PC-3 (cell line): ENCODE measurements around the gene PYGO2. TPM values are rescaled to one million over a fixed set of nuclear protein-coding genes. Genes with fewer than 3 reads are reported as not detected.

ENCODE experiments used
- ATAC-seq: fragments of 200-7000 bp; cut with Tn5 transposase; 2 replicates; pipeline ENCODE4 v1.9.1; 2020; ENCODE audit warnings: mild to moderate bottlenecking, moderate library complexity
- BruUV-seq: library from RNA; stranded (reverse); fragments of 400-500 nt; replicated peaks from 2 replicates; lab custom pipeline; 2021; lab: Mats Ljungman, UMichigan
- CTCF ChIA-PET: fragments of 300-600 bp; sonication (Branson Sonifier 250); formaldehyde crosslinking; loops from one replicate; lab custom pipeline; 2022; ENCODE audit warnings: antibody characterized with exemption; lab: Charles Lee
- POLR2A ChIA-PET: fragments of 300-600 bp; sonication (Branson Sonifier 250); formaldehyde crosslinking; loops from one replicate; lab custom pipeline; 2022; ENCODE audit warnings: antibody characterized with exemption; ENCODE audit not compliant: unreplicated experiment; lab: Charles Lee
- DNase-seq: peaks from one replicate; pipeline ENCODE4 v3.0.0-alpha.2; 2015
- H2AFZ ChIP-seq: fragments of 300-600 bp; sonication (generic); 2 replicates; pipeline ENCODE4 v1.6.0; 2016; ENCODE audit warnings: antibody characterized with exemption, low read length
- H3F3A ChIP-seq: fragments of 300-600 bp; sonication (generic); one replicate; pipeline ENCODE4 v1.6.0; 2017; ENCODE audit warnings: antibody characterized with exemption, low read length, control low read depth, mild to moderate bottlenecking; ENCODE audit not compliant: unreplicated experiment
- H3K27ac ChIP-seq: fragments of 300-600 bp; sonication (generic); 2 replicates; pipeline ENCODE4 v1.5.1; 2016; ENCODE audit warnings: mild to moderate bottlenecking, low read length
- H3K27me3 ChIP-seq: fragments of 300-600 bp; sonication (generic); 2 replicates; pipeline ENCODE4 v1.6.1; 2016; ENCODE audit warnings: low read length, mixed read lengths
- H3K36me3 ChIP-seq: fragments of 300-600 bp; sonication (generic); 2 replicates; pipeline ENCODE4 v1.6.1; 2016; ENCODE audit warnings: low read depth, mixed run types, low read length, mixed read lengths
- H3K4me1 ChIP-seq: fragments of 300-600 bp; sonication (generic); 2 replicates; pipeline ENCODE4 v1.5.1; 2016; ENCODE audit warnings: low read length; ENCODE audit not compliant: insufficient read depth
- H3K4me2 ChIP-seq: fragments of 300-600 bp; sonication (generic); 2 replicates; pipeline ENCODE4 v1.6.0; 2016; ENCODE audit warnings: low read length
- H3K4me3 ChIP-seq: fragments of 300-600 bp; sonication (generic); 2 replicates; pipeline ENCODE4 v1.5.1; 2016; ENCODE audit warnings: mild to moderate bottlenecking, low read length, mixed read lengths
- H3K79me2 ChIP-seq: fragments of 300-600 bp; sonication (generic); 2 replicates; pipeline ENCODE4 v1.6.1; 2017; ENCODE audit warnings: low read length, mixed read lengths
- H3K9ac ChIP-seq: fragments of 300-600 bp; sonication (generic); 2 replicates; pipeline ENCODE4 v1.6.0; 2016; ENCODE audit warnings: mild to moderate bottlenecking, low read length
- H3K9me2 ChIP-seq: fragments of 300-600 bp; sonication (generic); replicated peaks from 2 replicates; pipeline ENCODE4 v1.6.1; 2016; ENCODE audit warnings: mixed run types, low read length, mixed read lengths
- H3K9me3 ChIP-seq: fragments of 300-600 bp; sonication (generic); 2 replicates; pipeline ENCODE4 v1.6.1; 2016; ENCODE audit warnings: low read length, mixed read lengths
- H4K20me1 ChIP-seq: fragments of 300-600 bp; sonication (generic); 2 replicates; pipeline ENCODE4 v1.6.1; 2016; ENCODE audit warnings: low read length, mixed read lengths
- CTCF ChIP-seq: fragments of 300-600 bp; sonication (generic); conservative IDR thresholded peaks from 2 replicates; pipeline ENCODE4 v1.5.1; 2017; ENCODE audit warnings: antibody characterized with exemption, low read depth, mild to moderate bottlenecking, low read length
- EZH2 ChIP-seq: fragments of 300-600 bp; sonication (generic); IDR thresholded peaks from one replicate; pipeline ENCODE4 v1.6.1; 2017; ENCODE audit warnings: antibody characterized with exemption, mild to moderate bottlenecking, low read length; ENCODE audit not compliant: unreplicated experiment
- EZH2phosphoT487 ChIP-seq: fragments of 300-600 bp; sonication (generic); IDR thresholded peaks from 2 replicates; pipeline ENCODE4 v1.6.1; 2018; ENCODE audit warnings: mild to moderate bottlenecking, antibody characterized with exemption, low read length, borderline replicate concordance
- intact Hi-C: fragments of 100-400 bp; cut with micrococcal nuclease; formaldehyde crosslinking; loops from 2 replicates; pipeline ENCODE4 v1.9.0; 2023
- total RNA-seq: library from RNA; depleted of rRNA; stranded (reverse); fragments of >200 nt; gene quantifications from 2 replicates; pipeline ENCODE4 v1.2.3, GENCODE V29; 2014

PYGO2 gene
- total RNA-seq, 1 experiment from 2014 or later, result 41.7 TPM

GRCh38 chr1:154913273-154913672 lies 48.3 kb downstream of the PYGO2 start:
- POLR2A ChIA-PET, result no interaction called here

GRCh38 chr1:154912755-154913154 lies 48.8 kb downstream of the PYGO2 start:
- Histone ChIP-seq H3K4me1 (no peaks in the 10 kb centered on the region), H3K9ac (no peak overlapping the region), H3K27ac (no peak overlapping the region), H3K36me3 (no peaks in the 10 kb centered on the region), H3K79me2 (no peaks in the 10 kb centered on the region), H3F3A (no peaks in the 10 kb centered on the region), H3K9me2 (no peaks in the 10 kb centered on the region), H3K4me2 (no peak overlapping the region), H4K20me1 (no peaks in the 10 kb centered on the region), H3K27me3 (no peaks in the 10 kb centered on the region), H2AFZ (no peak overlapping the region), H3K4me3 (no peak overlapping the region), H3K9me3 (no peaks in the 10 kb centered on the region)
- ChIA-PET POLR2A (no interaction called here), CTCF (no interaction called here)
- BruUV-seq, result no TSS peak
- no peak for TF ChIP-seq CTCF
- no peak for TF ChIP-seq EZH2
- no peak for TF ChIP-seq EZH2phosphoT487
- no peak for DNase-seq
- ATAC-seq, result no peak
- intact Hi-C loops, result no loop called here

More at GRCh38 chr1:154913273-154913672, 48.3 kb downstream of the PYGO2 start:
- ATAC-seq (no peak), DNase-seq (no peak)
- no peaks in the 10 kb centered on the region for H3K36me3 ChIP-seq
- no peaks in the 10 kb centered on the region for H3F3A ChIP-seq
- H3K4me3 ChIP-seq, result no peak overlapping the region
- H3K79me2 ChIP-seq, result no peaks in the 10 kb centered on the region
- H2AFZ ChIP-seq, result no peak overlapping the region
- no peaks in the 10 kb centered on the region for H3K9me2 ChIP-seq
- no peaks in the 10 kb centered on the region for H3K4me1 ChIP-seq
- TF ChIP-seq EZH2phosphoT487 (no peak), CTCF (no peak), EZH2 (no peak)
- BruUV-seq, result no TSS peak
- no peak overlapping the region for H3K9ac ChIP-seq
- intact Hi-C loops, result no loop called here
- H3K9me3 ChIP-seq, result no peaks in the 10 kb centered on the region
- CTCF ChIA-PET, result no interaction called here
- H3K4me2 ChIP-seq, result no peak overlapping the region
- no peak overlapping the region for H3K27ac ChIP-seq
- no peaks in the 10 kb centered on the region for H3K27me3 ChIP-seq
- no peaks in the 10 kb centered on the region for H4K20me1 ChIP-seq

GRCh38 chr1:154911691-154912550 lies 49.7 kb downstream of the PYGO2 start:
- H3F3A ChIP-seq, result no peaks in the 10 kb centered on the region
- no peak overlapping the region for H3K9ac ChIP-seq
- BruUV-seq, result no TSS peak
- ChIA-PET CTCF (no interaction called here), POLR2A (no interaction called here)
- no peak overlapping the region for H3K4me2 ChIP-seq
- no peak overlapping the region for H3K27ac ChIP-seq
- no peaks in the 10 kb centered on the region for H3K36me3 ChIP-seq
- no peaks in the 10 kb centered on the region for H3K9me2 ChIP-seq
- ATAC-seq (no peak), DNase-seq (no peak)
- H3K4me1 ChIP-seq, result no peaks in the 10 kb centered on the region
- no peak overlapping the region for H3K4me3 ChIP-seq
- H2AFZ ChIP-seq, result no peak overlapping the region
- no peaks in the 10 kb centered on the region for H4K20me1 ChIP-seq
- intact Hi-C loops, result no loop called here
- no peaks in the 10 kb centered on the region for H3K9me3 ChIP-seq
- TF ChIP-seq EZH2 (no peak), CTCF (no peak)
- no peaks in the 10 kb centered on the region for H3K79me2 ChIP-seq
- no peaks in the 10 kb centered on the region for H3K27me3 ChIP-seq
